ENCODE measurements around the gene SELENOW.
"Not testable (repeated sequence)": the region's sequence is repeated elsewhere in the genome, so short reads cannot be mapped to it uniquely, and the experiment has no call there.

The SELENOW gene

DNA sequence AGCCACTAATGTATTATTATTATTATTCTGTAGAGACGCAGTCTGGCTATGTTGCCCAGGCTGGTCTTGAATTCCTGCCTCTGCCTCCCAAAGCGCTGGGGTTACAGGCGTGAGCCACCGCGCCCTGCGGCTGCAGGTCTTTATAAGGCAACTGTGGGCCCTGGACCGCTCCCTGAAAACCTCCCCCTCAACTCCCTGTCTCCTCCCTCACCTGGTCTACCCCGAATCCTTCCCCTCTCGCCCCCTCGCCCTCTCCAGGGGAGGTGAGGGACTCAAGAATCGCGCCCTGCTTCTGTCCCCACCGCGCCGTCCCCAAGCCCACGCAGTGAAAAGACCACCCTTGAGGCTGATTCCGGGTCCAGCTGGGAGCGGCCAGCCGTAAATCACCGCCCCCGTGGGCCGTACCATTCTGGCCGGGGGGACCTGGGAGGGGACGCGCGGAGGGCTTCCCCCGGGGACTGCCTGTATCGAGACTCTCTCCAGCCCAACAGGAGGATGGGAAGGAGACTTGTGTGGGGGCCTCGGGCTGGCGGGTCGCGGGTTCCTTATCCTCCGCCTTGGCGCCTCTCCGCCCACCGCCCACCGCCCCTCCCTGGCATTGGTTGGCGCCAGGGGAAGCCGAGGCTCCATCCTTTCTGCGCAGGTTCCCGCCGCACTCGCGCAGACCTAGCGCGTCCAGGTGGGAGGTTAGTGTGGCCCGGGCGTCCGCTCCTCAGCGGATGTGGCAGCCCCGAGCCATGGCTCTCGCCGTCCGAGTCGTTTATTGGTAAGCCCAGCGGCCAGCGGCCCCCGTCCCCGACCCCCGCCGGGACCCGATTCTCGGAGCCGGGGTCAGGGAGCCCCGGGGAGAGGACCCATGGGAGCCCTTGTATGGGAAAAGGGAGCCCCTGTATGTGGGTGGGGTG, at the start of gene SELENOW:
Gene SELENOW (plus strand): TSS at position 655 of the 905 bp plus-strand sequence. CDS start 83 bp downstream, at position 738.
- peak; percentile 68 to 76 for DNase-seq

DNA sequence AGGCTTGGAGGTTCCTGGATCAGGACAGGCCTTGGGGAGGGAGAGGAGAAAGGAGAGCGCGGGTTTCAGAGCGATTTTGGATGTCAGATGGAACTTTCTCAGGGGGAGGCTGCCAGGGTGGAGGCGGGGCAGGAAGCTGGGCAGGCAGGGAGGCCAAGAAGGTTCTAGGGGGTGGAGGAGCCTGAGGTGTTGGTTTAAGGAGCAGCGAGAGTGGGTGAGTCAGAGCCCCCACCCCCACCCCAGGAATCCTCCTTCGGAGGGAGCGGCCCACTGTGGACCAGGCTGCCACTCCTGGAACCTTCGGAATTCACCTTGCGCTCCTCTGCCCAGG, 49.1 kb upstream of the SELENOW start:
- peak; percentile 18 to 28 for DNase-seq

DNA sequence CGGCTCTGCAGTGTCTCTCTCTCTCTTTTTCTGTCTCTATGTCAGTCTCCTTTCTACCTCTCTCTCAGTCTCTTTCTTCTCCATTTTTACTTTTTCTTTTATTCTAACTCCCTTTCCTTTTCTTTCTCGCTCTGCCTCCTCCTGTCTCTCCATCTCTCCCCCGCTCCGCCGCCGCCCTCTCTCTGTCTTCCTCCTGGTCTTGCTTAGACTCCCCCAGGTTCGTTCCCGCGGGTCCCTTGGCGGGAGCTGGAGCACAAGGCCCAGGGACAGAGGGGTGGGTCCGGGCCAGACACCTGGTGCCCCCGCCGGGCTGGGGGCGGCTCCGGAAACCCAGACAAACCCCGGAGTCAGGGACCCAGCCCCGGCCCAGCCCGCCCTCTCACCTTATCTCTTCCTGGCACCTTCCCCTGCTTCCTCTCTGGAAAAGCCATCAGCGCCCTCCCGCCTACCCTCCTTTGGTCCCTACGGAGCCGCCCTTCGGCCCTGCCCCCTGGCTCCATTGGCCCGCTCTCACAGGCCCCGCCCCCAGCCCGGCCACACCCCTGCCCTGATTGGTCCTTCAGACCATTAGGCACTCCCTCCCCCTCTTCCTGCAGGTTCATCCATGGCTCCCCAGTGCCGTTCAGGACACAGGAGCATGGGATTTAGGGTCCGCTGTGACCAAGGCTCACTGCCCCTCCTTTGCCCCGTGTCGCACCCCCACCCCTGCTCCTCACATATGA, 48.5 kb upstream of the SELENOW start:
- peak; percentile 28 to 45 for DNase-seq

DNA sequence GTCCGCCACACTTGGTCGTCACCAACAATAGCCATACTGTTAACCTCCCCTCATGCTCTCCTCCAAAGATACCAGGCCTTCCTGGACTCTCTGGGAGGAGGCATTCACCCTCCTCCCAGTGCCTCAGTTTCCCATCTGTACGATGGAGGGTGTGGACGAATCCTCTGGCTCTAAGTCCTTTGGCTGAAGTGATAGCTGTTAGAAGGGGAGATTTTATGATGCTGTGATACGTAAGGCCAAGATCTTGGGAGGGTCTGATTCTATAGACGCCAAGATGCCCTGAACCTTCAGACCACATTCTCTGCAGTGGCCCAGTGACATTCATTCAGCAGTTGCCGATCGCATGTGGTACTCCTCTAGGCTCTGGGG, 48.0 kb upstream of the SELENOW start:
- DNase-seq: no peak

DNA sequence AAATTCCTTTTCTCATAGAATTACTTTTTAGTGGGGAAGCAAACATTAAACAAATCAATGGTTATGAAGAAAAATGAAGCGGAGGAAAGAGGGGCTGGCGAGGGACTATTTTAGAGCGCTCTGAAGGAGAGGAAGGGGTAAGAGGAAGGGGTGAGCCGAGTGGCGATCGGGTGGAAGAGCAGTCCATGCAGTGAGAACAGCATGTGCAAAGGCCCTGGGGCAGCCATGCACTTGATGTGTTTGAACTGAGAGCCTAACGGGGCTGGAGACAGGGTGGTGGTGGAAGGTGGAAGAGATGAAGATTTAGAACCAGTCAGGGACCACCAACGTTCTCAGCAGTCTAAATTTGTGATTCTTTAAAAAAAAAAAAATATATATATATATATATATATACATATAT, 47.6 kb upstream of the SELENOW start:
- no peak for DNase-seq

DNA sequence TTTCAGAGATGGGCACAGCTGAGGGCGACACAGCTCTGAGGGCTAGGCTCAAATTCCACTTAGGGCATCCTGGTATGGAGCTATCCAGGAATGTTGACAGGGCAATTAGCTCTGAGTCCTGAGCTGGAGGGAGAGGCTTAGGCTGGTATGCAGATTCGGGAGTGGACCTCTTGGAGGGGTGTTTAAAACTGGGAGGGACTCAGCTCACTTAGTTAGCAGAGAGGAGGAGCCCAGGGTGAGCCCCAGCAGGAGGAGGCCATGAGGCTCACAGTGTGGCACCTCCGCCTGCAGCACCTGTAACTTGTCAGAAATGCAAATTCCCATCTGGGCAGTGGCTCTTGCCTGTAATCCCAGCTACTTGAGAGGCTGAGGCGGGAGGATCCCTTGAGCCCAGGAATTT, 43.4 kb upstream of the SELENOW start:
- DNase-seq: no peak

DNA sequence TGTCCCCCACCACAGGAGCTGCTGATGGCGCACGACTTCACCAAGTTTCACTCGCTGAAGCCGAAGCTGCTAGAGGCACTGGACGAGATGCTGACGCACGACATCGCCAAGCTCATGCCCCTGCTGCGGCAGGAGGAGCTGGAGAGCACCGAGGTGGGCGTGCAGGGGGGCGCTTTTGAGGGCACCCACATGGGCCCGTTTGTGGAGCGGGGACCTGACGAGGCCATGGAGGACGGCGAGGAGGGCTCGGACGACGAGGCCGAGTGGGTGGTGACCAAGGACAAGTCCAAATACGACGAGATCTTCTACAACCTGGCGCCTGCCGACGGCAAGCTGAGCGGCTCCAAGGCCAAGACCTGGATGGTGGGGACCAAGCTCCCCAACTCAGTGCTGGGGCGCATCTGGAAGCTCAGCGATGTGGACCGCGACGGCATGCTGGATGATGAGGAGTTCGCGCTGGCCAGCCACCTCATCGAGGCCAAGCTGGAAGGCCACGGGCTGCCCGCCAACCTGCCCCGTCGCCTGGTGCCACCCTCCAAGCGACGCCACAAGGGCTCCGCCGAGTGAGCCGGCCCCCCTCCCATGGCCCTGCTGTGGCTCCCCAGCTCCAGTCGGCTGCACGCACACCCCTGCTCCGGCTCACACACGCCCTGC, 37.5 kb upstream of the SELENOW start:
- DNase-seq: no peak

DNA sequence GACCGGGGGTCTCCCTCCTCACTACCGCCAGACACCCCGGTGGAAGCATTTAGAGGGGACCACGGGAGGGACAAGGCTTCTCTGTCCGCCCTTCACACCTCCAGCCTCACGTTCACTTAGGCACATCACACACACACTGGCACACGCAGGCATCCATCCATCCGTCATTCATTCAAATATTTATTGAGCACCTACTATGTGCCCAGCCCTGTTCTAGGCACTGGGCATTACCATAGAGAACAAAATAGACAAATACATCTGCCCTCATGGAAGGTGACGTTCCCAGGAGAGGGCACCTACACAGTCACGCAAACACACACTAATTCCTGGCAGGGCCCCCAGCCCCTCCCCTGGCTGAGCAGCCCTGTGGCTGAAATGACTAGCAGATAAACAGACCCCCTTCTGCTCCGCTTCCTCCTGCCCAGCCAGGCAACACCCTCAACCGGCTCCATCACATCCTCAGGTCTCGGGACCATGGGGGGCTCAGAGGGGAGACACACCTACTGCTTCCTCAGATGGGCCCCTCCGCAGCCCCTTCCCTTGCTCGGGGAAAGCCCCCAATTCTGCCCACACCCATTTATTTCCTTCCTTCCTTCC, 36.9 kb upstream of the SELENOW start:
- DNase-seq: no peak

DNA sequence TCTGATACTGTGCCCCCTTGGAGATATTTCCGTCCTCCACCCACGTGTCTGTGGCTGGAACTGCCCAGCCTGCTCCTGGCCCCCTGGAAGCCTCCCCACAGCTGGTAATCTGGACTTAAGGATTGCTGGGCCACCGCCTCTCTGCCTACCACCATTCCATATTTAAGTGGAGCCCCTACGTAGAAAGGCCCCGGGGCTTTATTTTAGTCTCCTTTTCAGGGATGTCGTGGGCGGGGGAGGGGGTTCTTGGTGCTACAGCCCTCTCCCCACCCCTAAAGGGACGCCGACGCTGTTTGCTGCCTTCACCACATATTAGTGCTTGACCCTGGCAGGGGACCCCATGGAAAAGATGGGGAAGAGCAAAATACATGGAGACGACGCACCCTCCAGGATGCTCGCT, 35.9 kb upstream of the SELENOW start:
- DNase-seq: no peak

DNA sequence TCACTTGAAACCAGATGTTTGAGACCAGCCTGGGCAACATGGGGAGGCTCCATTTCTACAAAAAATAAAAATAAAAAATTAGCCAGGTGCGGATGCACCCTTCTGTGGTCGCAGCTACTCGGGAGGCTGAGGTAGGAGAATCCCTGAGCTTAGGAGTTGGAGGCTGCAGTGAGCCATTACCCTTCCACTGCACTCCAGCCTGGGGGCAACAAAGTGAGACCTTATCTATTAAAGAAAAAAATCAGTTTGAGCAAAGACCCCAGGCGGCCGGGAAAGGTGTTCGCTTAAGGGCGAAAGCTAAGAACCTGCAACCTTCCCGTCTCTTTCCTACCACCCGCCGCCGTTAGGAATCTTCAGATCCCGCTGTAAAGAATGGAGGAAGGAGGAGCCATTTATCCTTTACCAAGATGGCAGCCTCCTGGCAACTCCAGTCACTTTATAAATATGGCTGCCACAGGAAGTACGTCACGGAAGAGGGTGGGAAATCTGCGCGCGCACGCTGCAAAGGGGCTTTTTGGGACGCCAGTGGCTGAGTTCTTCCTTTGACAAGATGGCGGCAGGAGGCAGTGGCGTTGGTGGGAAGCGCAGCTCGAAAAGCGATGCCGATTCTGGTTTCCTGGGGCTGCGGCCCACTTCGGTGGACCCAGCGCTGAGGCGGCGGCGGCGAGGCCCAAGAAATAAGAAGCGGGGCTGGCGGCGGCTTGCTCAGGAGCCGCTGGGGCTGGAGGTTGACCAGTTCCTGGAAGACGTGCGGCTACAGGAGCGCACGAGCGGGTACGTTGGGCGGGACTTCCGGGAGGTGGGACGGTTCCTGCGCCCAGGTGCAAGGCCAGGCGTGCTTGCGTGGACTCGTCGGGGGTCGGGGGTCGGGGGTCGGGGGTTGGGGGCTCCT, 33.2 kb upstream of the SELENOW start, which contains the start of gene NOP53:
Gene NOP53 (plus strand): TSS at position 537 of the 892 bp plus-strand sequence. CDS start 14 bp downstream, at position 551.
- DNase-seq: peak; percentile 95 to 96

DNA sequence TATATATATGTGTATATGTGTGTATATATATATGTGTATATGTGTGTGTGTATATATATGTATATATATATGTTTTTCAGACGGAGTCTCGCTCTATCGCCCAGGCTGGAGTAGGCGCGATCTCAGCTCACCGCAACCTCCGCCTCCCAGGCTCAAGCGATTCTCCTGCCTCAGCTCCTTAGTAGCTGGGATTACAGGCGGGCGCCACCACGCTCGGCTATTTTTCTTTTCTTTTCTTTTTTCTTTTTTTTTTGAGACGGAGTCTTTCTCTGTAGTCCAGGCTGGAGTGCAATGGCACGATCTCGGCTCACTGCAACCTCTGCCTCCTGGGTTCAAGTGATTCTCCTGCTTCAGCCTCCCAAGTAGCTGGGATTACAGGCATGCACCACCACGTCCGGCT, 32.4 kb upstream of the SELENOW start:
- not testable (repeated sequence) for DNase-seq

DNA sequence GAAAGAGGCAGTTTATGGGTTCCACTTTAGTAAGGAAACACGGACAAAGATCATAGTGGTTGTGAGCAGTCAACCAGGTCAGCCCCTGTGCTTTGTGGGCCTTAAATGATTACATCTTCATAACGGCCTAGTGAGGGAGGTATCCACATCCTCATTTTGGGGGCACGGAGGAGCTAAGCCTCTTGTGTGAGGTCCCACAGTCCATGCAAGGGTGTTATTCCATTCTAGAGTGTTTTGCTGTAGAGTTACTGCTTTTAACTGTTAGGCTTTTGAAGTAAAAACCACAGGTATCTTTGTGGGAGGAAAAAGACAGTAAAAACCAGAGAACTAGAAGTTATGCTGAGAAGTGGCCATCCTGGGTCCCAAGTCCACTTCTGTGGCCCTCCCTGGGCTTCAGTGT, 29.2 kb upstream of the SELENOW start:
- DNase-seq: no peak

DNA sequence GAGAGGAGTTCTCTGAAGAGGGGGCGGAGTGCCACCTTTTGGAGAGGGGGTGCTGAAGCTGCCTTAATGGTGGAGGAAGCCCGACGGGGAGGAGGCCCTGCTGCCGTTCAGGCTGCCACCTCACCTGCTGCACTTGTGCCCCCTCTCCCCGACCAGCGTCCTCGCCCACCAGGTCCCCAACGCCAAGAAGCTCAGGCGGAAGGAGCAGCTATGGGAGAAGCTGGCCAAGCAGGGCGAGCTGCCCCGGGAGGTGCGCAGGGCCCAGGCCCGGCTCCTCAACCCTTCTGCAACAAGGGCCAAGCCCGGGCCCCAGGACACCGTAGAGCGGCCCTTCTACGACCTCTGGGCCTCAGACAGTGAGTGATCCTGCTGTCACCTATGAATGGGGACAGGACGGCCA, 27.8 kb upstream of the SELENOW start:
- DNase-seq: no peak

DNA sequence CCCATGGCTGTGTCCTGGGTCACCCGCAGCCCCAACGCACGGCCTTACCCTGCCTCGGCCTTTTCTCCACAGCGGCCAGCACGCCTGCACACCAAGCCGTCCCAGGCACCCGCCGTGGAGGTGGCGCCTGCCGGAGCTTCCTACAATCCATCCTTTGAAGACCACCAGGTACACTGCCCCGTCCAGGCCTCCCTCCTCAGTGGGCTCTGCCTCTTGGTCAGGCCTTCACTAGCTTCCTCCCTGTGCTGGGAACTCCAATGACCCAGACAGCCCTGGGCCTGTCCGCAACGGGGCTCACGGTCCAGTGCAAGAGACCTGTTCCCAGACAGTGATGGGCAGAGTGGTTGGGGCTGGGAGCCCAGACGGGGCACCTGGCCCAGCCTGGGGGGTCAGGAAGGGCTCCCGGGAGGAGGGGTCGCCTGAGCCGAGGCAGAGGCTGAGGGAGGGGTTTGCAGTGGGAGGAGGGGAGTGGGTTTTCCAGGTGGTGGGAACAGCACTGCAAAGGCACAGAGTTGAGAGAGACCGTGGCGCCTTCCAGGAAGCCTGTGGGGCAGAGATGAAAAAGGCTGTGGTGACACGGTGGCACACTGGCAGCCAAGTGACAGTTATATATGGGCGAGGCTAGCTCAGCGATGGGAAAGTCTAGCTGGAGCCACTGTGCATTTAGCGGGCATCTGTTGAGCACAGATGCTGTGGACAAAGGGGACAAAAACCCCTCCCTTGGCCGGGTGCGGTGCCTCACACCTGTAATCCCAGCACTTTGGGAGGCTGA, 25.9 kb upstream of the SELENOW start:
- no peak for DNase-seq

DNA sequence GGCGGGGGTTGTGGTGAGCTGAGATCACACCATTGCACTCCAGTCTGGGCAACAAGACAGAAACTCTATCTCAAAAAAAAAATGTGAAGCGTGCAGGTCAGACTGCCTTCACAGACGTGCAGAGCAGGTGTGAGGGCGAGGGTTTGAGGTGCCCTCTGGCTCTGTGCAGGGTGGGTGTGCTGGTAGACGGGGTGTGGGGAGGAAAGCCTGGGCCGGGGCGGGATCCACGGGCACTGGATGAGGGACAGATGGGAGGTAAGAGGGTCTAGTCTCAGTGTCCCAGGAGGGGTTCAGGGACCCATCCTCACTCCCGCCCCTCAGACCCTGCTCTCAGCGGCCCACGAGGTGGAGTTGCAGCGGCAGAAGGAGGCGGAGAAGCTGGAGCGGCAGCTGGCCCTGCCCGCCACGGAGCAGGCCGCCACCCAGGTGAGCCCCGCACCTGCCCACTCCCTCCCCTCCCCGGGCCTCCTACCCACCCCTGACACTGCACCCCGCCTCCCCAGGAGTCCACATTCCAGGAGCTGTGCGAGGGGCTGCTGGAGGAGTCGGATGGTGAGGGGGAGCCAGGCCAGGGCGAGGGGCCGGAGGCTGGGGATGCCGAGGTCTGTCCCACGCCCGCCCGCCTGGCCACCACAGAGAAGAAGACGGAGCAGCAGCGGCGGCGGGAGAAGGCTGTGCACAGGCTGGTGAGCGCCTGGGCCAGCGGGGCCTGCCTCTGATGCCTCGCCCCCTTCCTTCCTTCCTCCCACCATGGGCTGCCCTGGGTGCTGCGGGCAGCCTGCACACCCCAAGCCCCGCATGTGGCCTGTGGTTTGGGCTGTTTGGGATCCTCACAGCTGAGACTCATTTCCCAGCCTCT, 24.1 kb upstream of the SELENOW start:
- no peak for DNase-seq

DNA sequence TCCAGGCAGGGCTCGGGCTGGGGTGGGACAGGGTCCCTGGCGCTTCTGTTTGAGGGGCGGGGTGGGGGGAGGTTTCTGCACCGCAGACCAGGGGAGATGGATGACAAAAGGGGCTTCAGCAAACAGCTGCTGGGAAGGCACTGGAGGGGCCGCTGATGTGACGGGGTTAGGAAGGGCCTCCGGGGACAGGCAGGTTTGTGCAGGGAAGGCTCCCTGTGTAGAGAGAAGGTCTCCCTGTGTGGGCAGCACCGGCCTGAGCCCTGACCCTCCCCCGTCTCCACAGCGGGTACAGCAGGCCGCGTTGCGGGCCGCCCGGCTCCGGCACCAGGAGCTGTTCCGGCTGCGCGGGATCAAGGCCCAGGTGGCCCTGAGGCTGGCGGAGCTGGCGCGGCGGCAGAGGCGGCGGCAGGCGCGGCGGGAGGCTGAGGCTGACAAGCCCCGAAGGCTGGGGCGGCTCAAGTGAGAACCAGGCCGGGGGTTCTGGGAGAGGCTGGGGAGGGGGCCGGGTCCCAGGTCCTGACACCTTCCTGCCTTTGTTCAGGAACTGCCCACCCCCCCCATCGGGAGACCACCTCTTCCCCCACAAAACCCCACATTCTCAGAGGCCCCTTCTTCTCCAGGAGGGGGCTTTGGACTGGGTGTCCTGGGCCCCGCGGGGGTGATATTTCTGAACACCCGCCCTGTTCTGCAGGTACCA, 23.3 kb upstream of the SELENOW start:
- no peak for DNase-seq

DNA sequence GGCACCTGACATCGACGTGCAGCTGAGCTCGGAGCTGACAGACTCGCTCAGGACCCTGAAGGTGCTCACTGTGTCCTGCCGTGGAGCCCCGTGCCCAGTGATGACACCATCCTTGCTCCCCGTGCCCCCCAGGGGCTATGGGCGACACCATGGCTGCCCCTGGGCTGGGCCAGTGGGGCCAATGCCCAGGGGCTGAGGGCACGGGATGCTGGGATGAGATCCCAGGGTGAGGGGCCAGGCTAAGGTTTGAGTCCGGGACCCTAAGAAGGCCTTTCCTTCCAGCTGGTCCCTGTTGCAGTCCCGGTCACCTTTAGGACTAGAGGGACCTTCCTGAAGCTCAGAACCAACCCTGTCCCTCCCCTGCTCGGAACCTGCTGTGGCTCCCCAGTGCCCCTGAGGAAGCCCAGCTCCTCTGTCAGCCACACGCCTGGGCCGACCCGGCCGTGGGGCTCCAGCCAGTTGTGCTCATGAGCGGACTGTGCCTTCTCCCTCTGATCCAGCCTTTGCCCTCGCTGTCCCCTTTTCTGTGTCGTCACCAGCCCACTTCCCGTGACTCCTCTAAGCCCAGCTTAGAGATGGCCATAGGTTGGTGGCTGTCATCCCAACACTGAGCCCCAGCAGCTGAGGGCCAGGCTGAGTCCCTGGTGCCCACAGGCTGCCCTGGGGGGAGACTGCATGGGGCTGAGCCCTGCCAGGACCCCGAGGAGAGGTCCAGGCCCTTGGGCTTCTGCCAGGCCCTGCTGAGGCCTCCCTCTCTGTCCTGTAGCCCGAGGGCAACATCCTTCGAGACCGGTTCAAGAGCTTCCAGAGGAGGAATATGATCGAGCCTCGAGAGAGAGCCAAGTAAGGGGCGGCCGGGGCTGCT, 22.5 kb upstream of the SELENOW start:
- DNase-seq: no peak

DNA sequence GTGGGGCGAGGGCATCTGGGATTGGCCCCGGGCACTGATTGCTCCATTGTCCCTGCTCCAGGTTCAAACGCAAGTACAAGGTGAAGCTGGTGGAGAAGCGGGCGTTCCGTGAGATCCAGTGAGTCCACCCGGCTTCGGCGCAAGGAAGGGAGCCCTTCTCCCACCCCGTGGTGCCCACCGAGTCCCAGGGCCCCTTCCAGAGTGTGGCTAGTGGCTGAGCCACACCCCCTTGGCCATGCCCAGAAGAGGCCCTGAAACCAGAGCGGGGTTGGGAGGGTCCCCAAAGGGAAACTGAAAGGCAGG, 21.9 kb upstream of the SELENOW start:
- DNase-seq: no peak

Measured in stimulated activated CD4-positive, alpha-beta T cell treated with anti-CD3 and anti-CD28 coated beads, Interleukin-4, amount 100 ng/mL, for 4 hours (primary cell).